VCaP (cell line): ENCODE results near the gene DACH2.
"Not testable (repeated sequence)": the region's sequence is repeated elsewhere in the genome, so short reads cannot be mapped to it uniquely, and the experiment has no call there.

ENCODE experiments used
- H3K27ac ChIP-seq: fragments of 450-650 bp; 2 replicates; pipeline ENCODE4 v1.5.1; 2017
- TF ChIP-seq, protein P1 (sequence below): fragments of 450-650 bp; conservative IDR thresholded peaks from 2 replicates; pipeline ENCODE4 v1.5.1; 2017; ENCODE audit warnings: mild to moderate bottlenecking, moderate library complexity

Gene DACH2

DNA sequence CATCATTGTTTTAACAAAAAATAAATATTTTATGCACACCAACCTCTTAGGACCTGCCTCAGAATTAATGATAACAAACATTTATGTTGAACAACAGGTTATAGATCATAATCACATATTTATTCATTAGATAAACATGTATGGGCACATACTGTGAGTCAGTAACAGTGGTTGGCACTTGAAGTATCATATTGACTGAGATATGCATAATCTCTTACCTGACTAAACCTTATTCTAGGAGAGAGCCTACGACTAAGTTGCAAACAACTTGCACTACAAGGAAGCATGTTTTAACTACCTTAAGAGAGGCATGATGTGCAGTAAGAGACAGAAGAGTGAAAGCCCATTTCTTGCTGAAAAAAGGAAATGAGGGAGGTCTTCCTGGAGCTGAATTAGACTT lies 6.5 kb upstream of the DACH2 start:
- TF ChIP-seq, protein P1, sequence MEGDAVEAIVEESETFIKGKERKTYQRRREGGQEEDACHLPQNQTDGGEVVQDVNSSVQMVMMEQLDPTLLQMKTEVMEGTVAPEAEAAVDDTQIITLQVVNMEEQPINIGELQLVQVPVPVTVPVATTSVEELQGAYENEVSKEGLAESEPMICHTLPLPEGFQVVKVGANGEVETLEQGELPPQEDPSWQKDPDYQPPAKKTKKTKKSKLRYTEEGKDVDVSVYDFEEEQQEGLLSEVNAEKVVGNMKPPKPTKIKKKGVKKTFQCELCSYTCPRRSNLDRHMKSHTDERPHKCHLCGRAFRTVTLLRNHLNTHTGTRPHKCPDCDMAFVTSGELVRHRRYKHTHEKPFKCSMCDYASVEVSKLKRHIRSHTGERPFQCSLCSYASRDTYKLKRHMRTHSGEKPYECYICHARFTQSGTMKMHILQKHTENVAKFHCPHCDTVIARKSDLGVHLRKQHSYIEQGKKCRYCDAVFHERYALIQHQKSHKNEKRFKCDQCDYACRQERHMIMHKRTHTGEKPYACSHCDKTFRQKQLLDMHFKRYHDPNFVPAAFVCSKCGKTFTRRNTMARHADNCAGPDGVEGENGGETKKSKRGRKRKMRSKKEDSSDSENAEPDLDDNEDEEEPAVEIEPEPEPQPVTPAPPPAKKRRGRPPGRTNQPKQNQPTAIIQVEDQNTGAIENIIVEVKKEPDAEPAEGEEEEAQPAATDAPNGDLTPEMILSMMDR: no peak
- no peak overlapping the region for H3K27ac ChIP-seq

- TF ChIP-seq, protein P1: no peak
- H3K27ac ChIP-seq: no peak overlapping the region
Observed at GRCh38 chrX:86146102-86146501, 2.1 kb upstream of the DACH2 start.

DNA sequence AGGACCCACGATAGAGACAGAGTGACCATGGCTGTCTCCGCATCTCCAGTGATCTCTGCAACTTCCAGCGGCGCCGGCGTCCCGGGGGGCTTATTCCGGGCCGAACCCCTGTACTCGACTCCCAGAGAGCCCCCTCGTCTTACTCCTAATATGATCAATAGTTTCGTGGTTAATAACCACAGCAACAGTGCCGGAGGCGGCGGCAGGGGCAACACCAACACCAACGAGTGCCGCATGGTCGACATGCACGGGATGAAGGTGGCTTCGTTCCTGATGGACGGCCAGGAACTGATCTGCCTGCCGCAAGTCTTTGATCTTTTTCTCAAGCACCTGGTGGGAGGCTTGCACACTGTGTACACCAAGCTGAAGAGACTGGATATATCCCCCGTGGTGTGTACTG lies 343 bp downstream of the DACH2 start:
- H3K27ac ChIP-seq: no peak overlapping the region
- TF ChIP-seq, protein P1: no peak

- H3K27ac ChIP-seq: no peak overlapping the region
- TF ChIP-seq, protein P1: no peak
Observed at GRCh38 chrX:86149119-86149518, 868 bp downstream of the DACH2 start.

GRCh38 chrX:86154553-86154952 lies 6.3 kb downstream of the DACH2 start:
- H3K27ac ChIP-seq: no peak overlapping the region
- TF ChIP-seq, protein P1: no peak

GRCh38 chrX:86171366-86171765 lies 23.1 kb downstream of the DACH2 start:
- no peak overlapping the region for H3K27ac ChIP-seq

GRCh38 chrX:86178906-86179305 lies 30.7 kb downstream of the DACH2 start:
- TF ChIP-seq, protein P1: no peak
- no peak overlapping the region for H3K27ac ChIP-seq

More at GRCh38 chrX:86171366-86171765, 23.1 kb downstream of the DACH2 start:
- TF ChIP-seq, protein P1: peak; percentile 56

DNA sequence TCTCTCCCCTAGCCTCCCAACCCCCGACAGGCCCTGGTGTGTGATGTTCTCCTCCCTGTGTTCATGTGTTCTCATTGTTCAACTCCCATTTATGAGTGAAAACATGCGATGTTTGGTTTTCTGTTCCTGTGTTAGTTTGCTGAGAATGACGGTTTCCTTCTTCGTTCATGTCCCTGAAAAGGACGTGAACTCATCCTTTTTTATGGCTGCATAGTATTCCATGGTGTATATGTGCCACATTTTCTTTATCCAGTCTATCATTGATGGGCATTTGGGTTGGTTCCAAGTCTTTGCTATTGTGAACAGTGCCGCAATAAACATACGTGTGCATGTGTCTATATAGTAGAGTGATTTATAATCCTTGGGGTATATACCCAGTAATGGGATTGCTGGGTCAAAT lies 33.1 kb downstream of the DACH2 start:
- H3K27ac ChIP-seq: not testable (repeated sequence)
